NCI-H2227 (cell line): ENCODE data around the gene SLC9A8.
A peak's percentile ranks its signal among the peaks of the same experiment; 100 is the strongest.
"Not testable (repeated sequence)": the region's sequence is repeated elsewhere in the genome, so short reads cannot be mapped to it uniquely, and the experiment has no call there.

Source experiments
- DNase-seq: peaks from one replicate; lab custom pipeline; 2025; ENCODE audit not compliant: unreplicated experiment; lab: John Stamatoyannopoulos, UW

Gene SLC9A8

GRCh38 chr20:49812507-49813304, at the start of gene SLC9A8:
SLC9A8 (plus strand) TSS chr20:49812828; CDS start chr20:49812923, 95 bp downstream.
- peak; percentile 96 for DNase-seq

GRCh38 chr20:49762940-49763766, 49.5 kb upstream of the SLC9A8 start:
- DNase-seq: no peak

GRCh38 chr20:49765413-49765736, 47.3 kb upstream of the SLC9A8 start:
- no peak for DNase-seq

- DNase-seq: no peak
These were observed 46.6 kb upstream of the SLC9A8 start for GRCh38 chr20:49765846-49766541.

- no peak for DNase-seq
These were observed 45.6 kb upstream of the SLC9A8 start for GRCh38 chr20:49766979-49767521.

GRCh38 chr20:49768204-49769047, 44.2 kb upstream of the SLC9A8 start:
- DNase-seq: no peak

GRCh38 chr20:49769048-49769581, 43.5 kb upstream of the SLC9A8 start:
- DNase-seq: no peak

- DNase-seq: no peak
These were observed 42.0 kb upstream of the SLC9A8 start for GRCh38 chr20:49770634-49771033.

GRCh38 chr20:49774213-49774612, 38.4 kb upstream of the SLC9A8 start:
- not testable (repeated sequence) for DNase-seq

GRCh38 chr20:49775229-49775693, 37.4 kb upstream of the SLC9A8 start:
- DNase-seq: no peak

- no peak for DNase-seq
These were observed 32.7 kb upstream of the SLC9A8 start for GRCh38 chr20:49779972-49780371.

- DNase-seq: no peak
These were observed 31.0 kb upstream of the SLC9A8 start for GRCh38 chr20:49781676-49782075.

- not testable (repeated sequence) for DNase-seq
These were observed 30.2 kb upstream of the SLC9A8 start for GRCh38 chr20:49782439-49782838.

- DNase-seq: peak; percentile 41
These were observed 29.3 kb upstream of the SLC9A8 start for GRCh38 chr20:49783021-49783995.

GRCh38 chr20:49784291-49784690, 28.3 kb upstream of the SLC9A8 start:
- DNase-seq: no peak

- no peak for DNase-seq
These were observed 27.3 kb upstream of the SLC9A8 start for GRCh38 chr20:49785149-49785851.

- DNase-seq: no peak
These were observed 26.8 kb upstream of the SLC9A8 start for GRCh38 chr20:49785852-49786175.

GRCh38 chr20:49786196-49786595, 26.4 kb upstream of the SLC9A8 start:
- DNase-seq: no peak
